ENCODE measurements around the gene KIF5B.

Gene KIF5B

GRCh38 chr10:31961277-31962074 lies 94.7 kb downstream of the KIF5B start:
- DNase-seq (ENCODE audit: low read depth): peak; percentile 42

- no peak for DNase-seq (ENCODE audit: low read depth)
Observed at GRCh38 chr10:31959461-31960173, 96.6 kb downstream of the KIF5B start.
